Inferior parietal cortex (tissue), 1 donor: Measurements from ENCODE around the gene OSBPL9.

Experiments used
- DNase-seq: peaks from one replicate; pipeline ENCODE4 v3.0.0-alpha.2; 2016; ENCODE audit errors: extremely low spot score

The OSBPL9 gene

GRCh38 chr1:51734896-51735745 lies 118.2 kb downstream of the OSBPL9 start:
- no peak for DNase-seq

GRCh38 chr1:51735746-51736254 lies 118.9 kb downstream of the OSBPL9 start:
- no peak for DNase-seq

- no peak for DNase-seq
Measured at GRCh38 chr1:51736702-51737101, 119.8 kb downstream of the OSBPL9 start.

- DNase-seq, result no peak
Measured at GRCh38 chr1:51738681-51739080, 121.8 kb downstream of the OSBPL9 start.

- no peak for DNase-seq
Measured at GRCh38 chr1:51740652-51741051, 123.8 kb downstream of the OSBPL9 start.

- DNase-seq, result no peak
Measured at GRCh38 chr1:51741121-51741681, 124.3 kb downstream of the OSBPL9 start.

- DNase-seq, result no peak
Measured at GRCh38 chr1:51744506-51745303, 127.8 kb downstream of the OSBPL9 start.

GRCh38 chr1:51745304-51745570 lies 128.3 kb downstream of the OSBPL9 start:
- no peak for DNase-seq

- DNase-seq, result no peak
Measured at GRCh38 chr1:51749151-51749550, 132.3 kb downstream of the OSBPL9 start.

- DNase-seq, result no peak
Measured at GRCh38 chr1:51750218-51750617, 133.3 kb downstream of the OSBPL9 start.

- no peak for DNase-seq
Measured at GRCh38 chr1:51750729-51751128, 133.8 kb downstream of the OSBPL9 start.

- no peak for DNase-seq
Measured at GRCh38 chr1:51752073-51752948, 135.4 kb downstream of the OSBPL9 start.

- DNase-seq, result no peak
Measured at GRCh38 chr1:51753969-51754368, 137.1 kb downstream of the OSBPL9 start.

GRCh38 chr1:51754666-51755065 lies 137.8 kb downstream of the OSBPL9 start:
- no peak for DNase-seq

GRCh38 chr1:51755437-51755836 lies 138.5 kb downstream of the OSBPL9 start:
- no peak for DNase-seq

- DNase-seq, result no peak
Measured at GRCh38 chr1:51756290-51756689, 139.4 kb downstream of the OSBPL9 start.

GRCh38 chr1:51758310-51758709 lies 141.4 kb downstream of the OSBPL9 start:
- no peak for DNase-seq

GRCh38 chr1:51760872-51761271 lies 144.0 kb downstream of the OSBPL9 start:
- no peak for DNase-seq

GRCh38 chr1:51761351-51761750 lies 144.5 kb downstream of the OSBPL9 start:
- no peak for DNase-seq

- DNase-seq, result peak; percentile 63
Measured at GRCh38 chr1:51768971-51769588, 152.2 kb downstream of the OSBPL9 start.

GRCh38 chr1:51776408-51776807 lies 159.5 kb downstream of the OSBPL9 start:
- no peak for DNase-seq
